Testis (tissue), 3 donors: Measurements from ENCODE around the gene IL17RD. TPM values are rescaled to one million over a fixed set of nuclear protein-coding genes. Genes with fewer than 3 reads are reported as not detected.

ENCODE experiments used
- DNase-seq: peaks from one replicate; pipeline ENCODE4 v3.0.0-alpha.2; 2019
- H3K27ac ChIP-seq, 2 donors: fragments of 200-600 bp; sonication (generic); one replicate each; pipeline ENCODE4 v1.5.1; 2019
- H3K27me3 ChIP-seq: fragments of 200-600 bp; sonication (generic); one replicate; pipeline ENCODE4 v1.5.1; 2019
- H3K36me3 ChIP-seq: fragments of 200-600 bp; sonication (generic); one replicate; pipeline ENCODE4 v1.5.1; 2017; ENCODE audit warnings: low read depth; ENCODE audit errors: missing control alignments
- H3K4me1 ChIP-seq: fragments of 200-600 bp; sonication (generic); one replicate; pipeline ENCODE4 v1.5.1; 2019
- H3K4me3 ChIP-seq, 2 donors: fragments of 200-600 bp; sonication (generic); one replicate each; pipeline ENCODE4 v1.5.1; 2017 to 2019
- H3K9me3 ChIP-seq: fragments of 200-600 bp; sonication (generic); one replicate; pipeline ENCODE4 v1.5.1; 2017
- CTCF ChIP-seq, 3 experiments: fragments of 450-650 bp in 2 of 3; fragments of 200-600 bp in 1 of 3; sonication (generic) in 1 of 3; IDR thresholded peaks; one replicate each; pipeline ENCODE4 v1.5.1; 2016 to 2019; ENCODE audit warnings: antibody characterized with exemption in 3 of 3, mild to moderate bottlenecking in 2 of 3, moderate library complexity in 1 of 3
- POLR2A ChIP-seq: fragments of 450-650 bp; IDR thresholded peaks from one replicate; pipeline ENCODE4 v1.6.1; 2017; ENCODE audit warnings: antibody characterized with exemption, mild to moderate bottlenecking, moderate library complexity
- WGBS, 2 donors: methylation state at CpG; one replicate each; pipeline ENCODE4 v1.1.5; 2018; 5-methylcytosine and 5-hydroxymethylcytosine counted together
- intact Hi-C: fragments of 100-400 bp; cut with DNase I; formaldehyde crosslinking; loops from one replicate; pipeline ENCODE4 v1.15.1; 2023; ENCODE audit warnings: low total_unique reads
- polyA plus RNA-seq: library from polyadenylated mRNA; stranded (reverse); fragments of 350-450 nt; fragmentation: Illumina TruSeq; extraction: RNeasy Lipid Tissue Mini Kit (QIAGEN cat#74804); gene quantifications from one replicate; pipeline ENCODE4 v1.2.3, GENCODE V29; 2014; ENCODE audit warnings: low read depth, low replicate concordance; ENCODE audit not compliant: insufficient read depth
- total RNA-seq, 2 donors: library from RNA; depleted of rRNA; stranded (reverse); fragments of >200 nt; gene quantifications; one replicate each; pipeline ENCODE4 v1.2.3, GENCODE V29; 2016

The IL17RD gene
- total and polyA plus RNA-seq, 3 donors from 2014 or later, result 25.0 to 29.9 (median 27.9) TPM

DNA sequence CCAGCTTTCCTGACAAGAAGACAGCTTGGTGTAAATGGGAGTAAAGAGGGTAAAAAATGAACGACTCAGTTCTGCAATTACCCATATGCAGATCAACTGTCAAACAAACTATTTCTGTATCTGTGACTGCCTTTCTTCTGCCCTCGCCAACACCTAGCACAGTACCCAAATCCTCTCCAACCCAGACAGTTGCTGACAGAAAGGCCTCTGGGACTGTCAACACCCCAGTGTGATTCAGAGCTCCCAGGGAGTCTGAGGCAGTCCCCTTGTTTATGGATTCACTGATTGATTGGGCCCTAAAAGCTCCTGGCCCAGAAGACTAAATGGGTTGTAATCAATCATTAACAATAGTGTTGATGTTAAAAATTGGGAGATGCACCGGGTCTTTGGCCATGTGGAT is 20.2 kb downstream of the IL17RD start:
- Histone ChIP-seq H3K27me3 (no peaks in the 10 kb centered on the region), H3K9me3 (no peaks in the 10 kb centered on the region), H3K4me3 (no peak overlapping the region), H3K36me3 (no peaks in the 10 kb centered on the region), H3K4me1 (no peaks in the 10 kb centered on the region), H3K27ac (no peak overlapping the region)
- intact Hi-C loops, result no loop called here
- WGBS, 2 donors, result 78 to 83% methylated on average over 3 of the region's 3 CpGs
- TF ChIP-seq POLR2A (no peak), CTCF (IDR thresholded peaks at IDR 0.05) (no peak)
- no peak for DNase-seq

DNA sequence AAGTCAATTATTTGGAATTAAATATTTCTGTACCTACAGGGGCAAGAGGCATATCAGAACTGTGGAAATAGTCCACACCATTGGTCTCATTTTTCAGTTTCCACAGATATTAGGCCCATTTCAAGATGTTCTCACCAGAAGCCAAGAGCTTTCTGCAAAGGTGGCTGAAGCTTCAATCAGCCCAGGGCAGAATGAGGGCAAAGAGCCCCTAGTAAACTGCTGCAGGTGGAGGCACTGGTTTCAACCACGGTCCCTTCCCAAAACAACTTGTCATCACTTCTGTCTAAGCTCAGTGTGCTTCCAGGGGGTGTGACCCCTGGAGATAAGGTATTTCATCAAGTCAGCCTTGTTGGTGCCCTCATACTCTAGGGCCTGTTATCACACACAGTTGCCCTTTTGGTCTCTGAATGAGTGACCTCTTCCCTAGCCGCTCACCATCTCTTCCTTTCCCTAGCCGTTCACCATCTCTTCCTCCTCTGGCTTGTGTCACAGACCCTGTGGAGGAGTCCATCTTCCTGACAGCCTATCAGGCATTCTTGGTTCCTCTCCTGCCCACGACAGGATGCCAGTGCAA is 21.2 kb downstream of the IL17RD start:
- WGBS, 2 donors, result 84 to 87% methylated on average over 4 of the region's 4 CpGs
- H3K4me3 ChIP-seq, result no peak overlapping the region
- TF ChIP-seq CTCF (IDR thresholded peaks at IDR 0.05) (no peak), POLR2A (no peak)
- intact Hi-C loops, result no loop called here
- no peak for DNase-seq
- no peaks in the 10 kb centered on the region for H3K4me1 ChIP-seq
- H3K9me3 ChIP-seq, result no peaks in the 10 kb centered on the region
- no peaks in the 10 kb centered on the region for H3K27me3 ChIP-seq
- H3K36me3 ChIP-seq, result no peaks in the 10 kb centered on the region
- H3K27ac ChIP-seq, result no peak overlapping the region

DNA sequence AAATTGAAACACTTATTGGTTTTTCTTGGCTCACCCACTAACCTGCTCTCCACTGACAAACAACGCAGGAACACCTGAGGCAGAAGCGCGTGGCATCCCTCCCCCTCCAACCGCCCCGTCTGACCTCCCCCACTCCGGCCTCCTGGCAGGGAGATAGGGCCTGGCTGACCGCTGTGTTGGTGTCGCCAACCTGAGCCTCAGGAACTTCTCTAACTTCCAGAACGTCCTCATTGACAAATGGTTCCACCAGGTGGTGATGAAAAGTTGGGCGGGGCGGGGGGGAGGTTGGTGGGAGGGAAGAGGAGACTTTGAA is 22.8 kb downstream of the IL17RD start:
- no peaks in the 10 kb centered on the region for H3K9me3 ChIP-seq
- H3K27ac ChIP-seq, result peak overlapping the region in 1 of 2 donors; percentile 43
- intact Hi-C loops, result no loop called here
- 29 to 50% methylated on average over 11 of the region's 11 CpGs for WGBS, 2 donors
- H3K27me3 ChIP-seq, result no peaks in the 10 kb centered on the region
- H3K4me1 ChIP-seq, result no peaks in the 10 kb centered on the region
- TF ChIP-seq POLR2A (no peak), CTCF (IDR thresholded peaks at IDR 0.05) (no peak)
- peak; percentile 15 for DNase-seq
- H3K36me3 ChIP-seq, result no peaks in the 10 kb centered on the region
- H3K4me3 ChIP-seq, result no peak overlapping the region

- intact Hi-C loops, result no loop called here
- DNase-seq, result peak; percentile 13
- 29 to 45% methylated on average over 5 of the region's 5 CpGs for WGBS, 2 donors
- Histone ChIP-seq H3K4me3 (no peak overlapping the region), H3K9me3 (no peaks in the 10 kb centered on the region), H3K4me1 (no peaks in the 10 kb centered on the region), H3K27ac (peak overlapping the region in 1 of 2 donors; percentile 43), H3K27me3 (no peaks in the 10 kb centered on the region), H3K36me3 (no peaks in the 10 kb centered on the region)
- TF ChIP-seq CTCF (IDR thresholded peaks at IDR 0.05) (no peak), POLR2A (no peak)
Measured at GRCh38 chr3:57141719-57142410, 23.3 kb downstream of the IL17RD start.

- no peaks in the 10 kb centered on the region for H3K36me3 ChIP-seq
- no peaks in the 10 kb centered on the region for H3K27me3 ChIP-seq
- intact Hi-C loops, result no loop called here
- no peaks in the 10 kb centered on the region for H3K4me1 ChIP-seq
- no peak overlapping the region for H3K4me3 ChIP-seq
- no peaks in the 10 kb centered on the region for H3K9me3 ChIP-seq
- TF ChIP-seq POLR2A (no peak), CTCF (IDR thresholded peaks at IDR 0.05) (no peak)
- H3K27ac ChIP-seq, result no peak overlapping the region
- peak; percentile 2 for DNase-seq
- 87 to 94% methylated on average over 5 of the region's 5 CpGs for WGBS, 2 donors
Measured at GRCh38 chr3:57140894-57141293, 24.3 kb downstream of the IL17RD start.
